HFFc6 (cell line): ENCODE results near the gene NTSR1. TPM values are rescaled to one million over a fixed set of nuclear protein-coding genes. Genes with fewer than 3 reads are reported as not detected.

Source experiments
- DNase-seq: peaks from one replicate; pipeline ENCODE4 v3.0.0-alpha.2; 2018
- H3K27ac Mint-ChIP-seq: 2 replicates; pipeline ENCODE4 v1.8.0; 2020; ENCODE audit warnings: mild to moderate bottlenecking, mixed read lengths
- H3K27me3 Mint-ChIP-seq: 2 replicates; pipeline ENCODE4 v1.8.0; 2021; ENCODE audit warnings: mild to moderate bottlenecking, moderate library complexity, mixed read lengths; ENCODE audit not compliant: insufficient read depth
- H3K36me3 Mint-ChIP-seq: 2 replicates; pipeline ENCODE4 v1.8.0; 2021; ENCODE audit warnings: low read depth, mixed read lengths
- H3K4me1 Mint-ChIP-seq: 2 replicates; pipeline ENCODE4 v1.8.0; 2020; ENCODE audit warnings: low read depth, mixed read lengths
- H3K4me3 Mint-ChIP-seq: 2 replicates; pipeline ENCODE4 v1.8.0; 2020; ENCODE audit warnings: mild to moderate bottlenecking, moderate library complexity, mixed read lengths
- H3K9me3 Mint-ChIP-seq: 2 replicates; pipeline ENCODE4 v1.8.0; 2020; ENCODE audit warnings: mild to moderate bottlenecking, mixed read lengths
- total RNA-seq, 6 experiments: library from RNA; stranded (reverse); fragmentation: NEBNext Ultra II Directional; extraction: Animal tissue kit (Norgen Biotek cat#: 25700); gene quantifications; 2 replicates in 1 of 6; 3 replicates in 5 of 6; pipeline ENCODE4 v1.2.3, GENCODE V29; 2021
- TF ChIP-seq, protein P1 (sequence below): fragments of 200-600 bp; sonication (generic); IDR thresholded peaks from 2 replicates; pipeline ENCODE4 v1.5.0; 2021; ENCODE audit warnings: antibody characterized with exemption, mild to moderate bottlenecking

Gene NTSR1
- total RNA-seq, 6 experiments from 2014 or later = 3.1 to 6.5 (median 5.6) TPM

DNA sequence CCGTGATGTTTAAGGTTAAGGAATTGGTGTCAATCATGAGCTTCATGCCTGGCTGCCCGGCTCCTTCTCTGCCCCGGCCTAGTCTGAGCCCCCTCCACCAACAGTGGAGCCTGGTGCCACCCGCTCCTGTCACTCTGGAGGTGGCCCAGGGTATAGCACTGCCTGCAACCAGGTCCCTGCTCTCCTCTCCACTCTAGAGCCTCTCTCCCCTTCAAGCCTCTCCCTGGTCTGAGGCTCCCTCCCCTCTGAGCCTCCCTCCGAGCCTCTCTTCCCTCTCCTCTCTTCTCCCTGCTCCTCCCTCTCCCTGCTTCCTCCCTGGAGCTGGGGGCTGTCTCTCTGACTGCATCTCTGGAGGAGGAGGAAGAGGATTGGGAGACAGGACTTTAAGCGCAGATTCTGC is 56.4 kb downstream of the NTSR1 start:
- H3K27me3 Mint-ChIP-seq = peaks cover 17% of the 10 kb centered on the region
- H3K36me3 Mint-ChIP-seq = no peaks in the 10 kb centered on the region
- DNase-seq = no peak
- no peaks in the 10 kb centered on the region for H3K9me3 Mint-ChIP-seq
- TF ChIP-seq, protein P1, sequence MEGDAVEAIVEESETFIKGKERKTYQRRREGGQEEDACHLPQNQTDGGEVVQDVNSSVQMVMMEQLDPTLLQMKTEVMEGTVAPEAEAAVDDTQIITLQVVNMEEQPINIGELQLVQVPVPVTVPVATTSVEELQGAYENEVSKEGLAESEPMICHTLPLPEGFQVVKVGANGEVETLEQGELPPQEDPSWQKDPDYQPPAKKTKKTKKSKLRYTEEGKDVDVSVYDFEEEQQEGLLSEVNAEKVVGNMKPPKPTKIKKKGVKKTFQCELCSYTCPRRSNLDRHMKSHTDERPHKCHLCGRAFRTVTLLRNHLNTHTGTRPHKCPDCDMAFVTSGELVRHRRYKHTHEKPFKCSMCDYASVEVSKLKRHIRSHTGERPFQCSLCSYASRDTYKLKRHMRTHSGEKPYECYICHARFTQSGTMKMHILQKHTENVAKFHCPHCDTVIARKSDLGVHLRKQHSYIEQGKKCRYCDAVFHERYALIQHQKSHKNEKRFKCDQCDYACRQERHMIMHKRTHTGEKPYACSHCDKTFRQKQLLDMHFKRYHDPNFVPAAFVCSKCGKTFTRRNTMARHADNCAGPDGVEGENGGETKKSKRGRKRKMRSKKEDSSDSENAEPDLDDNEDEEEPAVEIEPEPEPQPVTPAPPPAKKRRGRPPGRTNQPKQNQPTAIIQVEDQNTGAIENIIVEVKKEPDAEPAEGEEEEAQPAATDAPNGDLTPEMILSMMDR = no peak; the same call in 1 of the 2 replicates
- no peak overlapping the region for H3K4me3 Mint-ChIP-seq
- no peak overlapping the region for H3K27ac Mint-ChIP-seq
- peaks cover 20% of the 10 kb centered on the region for H3K4me1 Mint-ChIP-seq

DNA sequence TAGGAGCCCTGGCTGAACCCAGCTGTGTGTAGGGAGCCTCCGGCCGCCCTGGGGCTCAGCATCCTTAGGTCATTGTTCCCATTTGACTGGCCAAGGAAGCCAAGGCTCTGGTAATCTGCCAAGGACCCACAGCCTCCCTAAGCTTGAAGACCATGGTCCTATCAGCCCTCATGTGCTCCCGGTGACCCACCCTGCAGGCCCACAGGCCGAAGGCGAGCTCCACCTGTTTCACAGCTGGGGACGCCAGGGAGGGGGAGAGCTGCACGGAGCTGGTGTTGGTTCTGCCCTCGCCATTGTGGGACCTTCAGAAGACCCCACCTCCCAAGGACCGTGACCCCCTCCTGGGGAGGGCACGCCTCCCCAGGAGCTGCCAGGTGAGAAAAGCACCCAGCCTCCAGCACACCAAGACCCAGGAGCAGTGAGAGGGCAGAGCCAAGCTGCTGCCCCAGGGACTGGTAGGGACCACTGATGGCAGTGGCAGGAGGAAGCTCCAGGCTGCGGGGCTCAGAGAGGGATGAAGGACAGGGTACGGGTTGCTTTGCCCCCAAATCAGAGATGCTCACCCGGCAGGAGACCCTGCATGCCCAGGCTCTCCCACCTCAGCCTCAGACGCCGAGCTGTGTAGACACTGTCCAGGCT is 56.9 kb downstream of the NTSR1 start:
- TF ChIP-seq, protein P1 = no peak

DNA sequence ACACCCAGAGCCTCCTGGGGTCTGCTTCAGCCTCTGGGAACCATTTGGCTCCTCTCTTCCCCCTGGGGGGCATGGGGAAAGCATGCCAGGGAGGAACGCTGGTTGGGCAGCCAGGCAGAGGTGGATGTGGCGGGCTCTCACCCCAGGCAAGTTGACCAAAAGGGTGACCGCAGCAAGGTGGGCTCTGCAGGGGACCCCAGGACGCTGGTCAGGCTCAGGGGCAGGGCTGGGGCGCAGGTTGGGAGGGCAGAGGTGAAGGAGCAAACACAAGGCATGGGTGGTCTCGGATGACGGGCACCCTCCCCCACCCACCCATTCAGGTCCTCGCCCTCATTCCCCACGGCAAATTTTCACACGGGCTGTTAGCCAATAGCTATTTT is 57.4 kb downstream of the NTSR1 start:
- TF ChIP-seq, protein P1 = no peak
- Mint-ChIP-seq H3K27ac (no peak overlapping the region), H3K36me3 (no peaks in the 10 kb centered on the region), H3K9me3 (no peaks in the 10 kb centered on the region), H3K27me3 (peaks cover 17% of the 10 kb centered on the region), H3K4me3 (no peak overlapping the region), H3K4me1 (peaks cover 20% of the 10 kb centered on the region)
- no peak for DNase-seq

More for the DNA sequence above, 56.9 kb downstream of the NTSR1 start:
- H3K9me3 Mint-ChIP-seq = no peaks in the 10 kb centered on the region
- H3K4me1 Mint-ChIP-seq = peaks cover 20% of the 10 kb centered on the region
- no peak overlapping the region for H3K27ac Mint-ChIP-seq
- no peak for DNase-seq
- peaks cover 17% of the 10 kb centered on the region for H3K27me3 Mint-ChIP-seq
- H3K4me3 Mint-ChIP-seq = no peak overlapping the region
- H3K36me3 Mint-ChIP-seq = no peaks in the 10 kb centered on the region

DNA sequence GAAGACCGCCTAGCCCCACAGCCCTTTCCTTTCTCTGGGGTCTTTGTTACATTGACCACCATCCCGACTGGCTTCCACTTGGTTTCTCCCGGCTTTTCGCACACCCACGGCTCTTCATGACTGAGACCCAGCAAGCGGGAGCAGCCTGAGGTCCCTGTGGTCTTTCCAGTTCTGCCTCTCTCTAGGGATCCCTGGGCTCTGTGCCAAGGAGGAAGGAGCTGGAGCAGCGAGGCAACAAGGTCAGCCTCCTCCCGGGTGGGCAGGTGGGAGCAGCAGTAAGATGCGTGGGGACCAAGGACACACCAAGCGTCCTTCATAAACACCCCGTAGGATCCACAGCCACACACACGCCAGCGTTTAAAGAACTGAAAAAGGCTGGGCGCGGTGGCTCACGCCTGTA is 58.1 kb downstream of the NTSR1 start:
- DNase-seq = no peak
- H3K27me3 Mint-ChIP-seq = peaks cover 16% of the 10 kb centered on the region
- no peak overlapping the region for H3K4me3 Mint-ChIP-seq
- TF ChIP-seq, protein P1 = no peak
- H3K4me1 Mint-ChIP-seq = peaks cover 20% of the 10 kb centered on the region
- no peak overlapping the region for H3K27ac Mint-ChIP-seq
- no peaks in the 10 kb centered on the region for H3K9me3 Mint-ChIP-seq
- H3K36me3 Mint-ChIP-seq = no peaks in the 10 kb centered on the region

DNA sequence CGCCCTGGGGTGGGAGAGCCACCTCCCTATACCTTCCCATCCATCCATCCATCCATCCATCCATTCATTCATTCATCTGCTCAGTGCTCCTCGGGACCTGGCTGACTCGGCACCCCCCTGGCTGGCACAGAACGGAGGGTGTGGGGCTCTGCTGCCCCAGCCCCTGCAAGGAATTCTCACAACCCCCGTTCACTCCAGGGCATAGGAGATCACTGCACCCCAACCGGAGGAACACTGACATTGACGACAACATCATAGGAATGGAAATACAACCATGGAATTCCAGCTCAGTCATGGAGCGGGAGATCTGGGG is 59.6 kb downstream of the NTSR1 start:
- no peak overlapping the region for H3K27ac Mint-ChIP-seq
- H3K4me1 Mint-ChIP-seq = peaks cover 29% of the 10 kb centered on the region
- no peak overlapping the region for H3K4me3 Mint-ChIP-seq
- no peaks in the 10 kb centered on the region for H3K9me3 Mint-ChIP-seq
- TF ChIP-seq, protein P1 = no peak
- H3K36me3 Mint-ChIP-seq = no peaks in the 10 kb centered on the region
- peaks cover 21% of the 10 kb centered on the region for H3K27me3 Mint-ChIP-seq
- DNase-seq = no peak
